WTC11 (cell line): ENCODE measurements around the gene ZNF532.

Source experiments
- FOXK1 ChIP-seq: sonication (generic); formaldehyde crosslinking; IDR thresholded peaks from 2 replicates; pipeline ENCODE4 v1.8.0; 2022; ENCODE audit warnings: mild to moderate bottlenecking, moderate library complexity, missing genetic modification reagents
- NR3C1 ChIP-seq: sonication (generic); formaldehyde crosslinking; conservative IDR thresholded peaks from 2 replicates; pipeline ENCODE4 v1.8.1; 2023; ENCODE audit warnings: low read depth, mild to moderate bottlenecking, missing genetic modification reagents
- TF ChIP-seq, protein P1 (sequence below): fragments of 200-600 bp; IDR thresholded peaks from 2 replicates; pipeline ENCODE4 v1.8.0; 2022; ENCODE audit warnings: antibody characterized with exemption

DNA sequence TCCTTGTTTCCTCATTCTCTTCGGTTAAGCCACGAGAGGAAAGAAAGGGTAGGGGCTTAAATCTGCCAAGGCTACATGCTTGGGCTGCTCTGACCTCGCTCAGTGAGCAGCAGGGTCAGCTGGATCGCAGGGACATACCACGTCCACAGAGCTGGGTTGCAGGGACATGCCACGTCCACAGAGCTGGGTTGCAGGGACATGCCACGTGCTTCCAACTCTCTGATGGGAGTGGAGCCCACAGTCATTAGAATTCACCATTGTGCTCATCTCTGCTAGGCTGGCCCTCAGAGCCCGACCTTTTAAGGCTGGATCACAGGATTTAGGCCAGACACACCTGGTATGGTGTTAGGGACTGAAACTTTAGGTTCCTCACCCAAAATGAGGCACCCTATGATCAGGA lies 167.6 kb downstream of the ZNF532 start:
- TF ChIP-seq FOXK1 (CRISPR knock-in tag) (no peak), NR3C1 (no peak)
- TF ChIP-seq, protein P1, sequence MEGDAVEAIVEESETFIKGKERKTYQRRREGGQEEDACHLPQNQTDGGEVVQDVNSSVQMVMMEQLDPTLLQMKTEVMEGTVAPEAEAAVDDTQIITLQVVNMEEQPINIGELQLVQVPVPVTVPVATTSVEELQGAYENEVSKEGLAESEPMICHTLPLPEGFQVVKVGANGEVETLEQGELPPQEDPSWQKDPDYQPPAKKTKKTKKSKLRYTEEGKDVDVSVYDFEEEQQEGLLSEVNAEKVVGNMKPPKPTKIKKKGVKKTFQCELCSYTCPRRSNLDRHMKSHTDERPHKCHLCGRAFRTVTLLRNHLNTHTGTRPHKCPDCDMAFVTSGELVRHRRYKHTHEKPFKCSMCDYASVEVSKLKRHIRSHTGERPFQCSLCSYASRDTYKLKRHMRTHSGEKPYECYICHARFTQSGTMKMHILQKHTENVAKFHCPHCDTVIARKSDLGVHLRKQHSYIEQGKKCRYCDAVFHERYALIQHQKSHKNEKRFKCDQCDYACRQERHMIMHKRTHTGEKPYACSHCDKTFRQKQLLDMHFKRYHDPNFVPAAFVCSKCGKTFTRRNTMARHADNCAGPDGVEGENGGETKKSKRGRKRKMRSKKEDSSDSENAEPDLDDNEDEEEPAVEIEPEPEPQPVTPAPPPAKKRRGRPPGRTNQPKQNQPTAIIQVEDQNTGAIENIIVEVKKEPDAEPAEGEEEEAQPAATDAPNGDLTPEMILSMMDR, result no peak
